AG04449 (cell line): ENCODE measurements around the gene NT5C3B.
"Not testable (repeated sequence)": the region's sequence is repeated elsewhere in the genome, so short reads cannot be mapped to it uniquely, and the experiment has no call there.

Experiments used
- CTCF ChIA-PET: fragments of 350-600 bp; formaldehyde crosslinking; extraction: SDS; loops from one replicate; lab custom pipeline; 2021; ENCODE audit warnings: antibody characterized with exemption; lab: Yijun Ruan, JAX
- POLR2A ChIA-PET: fragments of 400-600, 350-600 bp; formaldehyde crosslinking; extraction: SDS; loops from one replicate; lab custom pipeline; 2020; ENCODE audit warnings: antibody characterized with exemption, inconsistent platforms; lab: Yijun Ruan, JAX
- DNase-seq: peaks from one replicate; pipeline ENCODE4 v3.0.0-alpha.2; 2010; ENCODE audit warnings: low read depth, low spot score
- H3K4me3 ChIP-seq: 2 replicates; pipeline ENCODE4 v1.5.1; 2011; ENCODE audit warnings: low read depth, mild to moderate bottlenecking, control low read depth, low read length
- TF ChIP-seq, protein P1 (sequence below): IDR thresholded peaks from one replicate; pipeline ENCODE4 v1.5.1; 2011; ENCODE audit warnings: mild to moderate bottlenecking, moderate library complexity, low read length, control low read depth, inconsistent platforms; ENCODE audit not compliant: insufficient read depth; ENCODE audit errors: missing control alignments

The NT5C3B gene

DNA sequence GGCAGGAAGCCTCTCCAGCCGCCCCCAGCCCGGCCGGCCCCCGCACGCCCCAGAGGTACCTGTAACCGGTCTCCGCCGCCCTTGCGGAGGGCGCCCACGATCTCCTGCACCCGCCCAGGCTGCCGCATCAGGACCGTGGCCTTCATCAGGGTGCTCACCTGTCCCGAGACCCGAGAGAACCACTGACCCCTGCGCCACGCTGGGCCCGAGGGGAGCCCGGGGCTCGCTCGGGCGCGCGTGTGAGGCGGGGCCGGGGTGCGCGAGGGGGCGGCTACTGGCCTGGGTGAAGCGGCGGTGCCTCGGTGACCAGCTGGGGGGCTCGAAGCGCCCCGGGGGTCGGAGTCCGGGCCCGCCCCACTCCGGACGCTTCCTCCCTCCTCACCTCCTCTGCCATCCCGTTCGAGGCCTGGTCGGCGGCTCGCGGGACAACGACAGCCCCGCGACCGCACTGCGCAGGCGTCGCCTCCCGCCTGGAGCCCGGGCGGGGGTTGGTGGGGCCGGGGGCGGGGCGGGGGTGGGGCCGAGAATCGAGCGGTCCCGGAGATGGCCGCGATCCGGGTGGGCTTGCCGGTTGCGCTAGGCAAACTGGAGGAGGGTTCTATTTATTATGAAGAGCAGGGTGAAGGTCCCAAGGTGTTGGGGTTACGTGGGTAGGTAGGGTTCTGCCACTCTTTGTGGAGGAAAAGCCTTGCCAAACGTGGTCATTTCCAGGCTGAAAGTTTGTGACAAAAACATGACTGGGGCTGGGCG lies at the start of gene NT5C3B:
Gene NT5C3B, minus strand, starts transcription at position 433 of the 750 bp plus-strand sequence. Its CDS starts 39 bp downstream, at position 394.
- ChIA-PET CTCF (no interaction called here), POLR2A (interaction anchor here (0.6 to 1.3 kb wide), 2 partner anchors 29 kb away, joined by 3 to 6 read pairs; partner anchors contain the start of gene KLHL11)
- peak within 1 kb of the TSS; percentile 80 for H3K4me3 ChIP-seq
- TF ChIP-seq, protein P1, sequence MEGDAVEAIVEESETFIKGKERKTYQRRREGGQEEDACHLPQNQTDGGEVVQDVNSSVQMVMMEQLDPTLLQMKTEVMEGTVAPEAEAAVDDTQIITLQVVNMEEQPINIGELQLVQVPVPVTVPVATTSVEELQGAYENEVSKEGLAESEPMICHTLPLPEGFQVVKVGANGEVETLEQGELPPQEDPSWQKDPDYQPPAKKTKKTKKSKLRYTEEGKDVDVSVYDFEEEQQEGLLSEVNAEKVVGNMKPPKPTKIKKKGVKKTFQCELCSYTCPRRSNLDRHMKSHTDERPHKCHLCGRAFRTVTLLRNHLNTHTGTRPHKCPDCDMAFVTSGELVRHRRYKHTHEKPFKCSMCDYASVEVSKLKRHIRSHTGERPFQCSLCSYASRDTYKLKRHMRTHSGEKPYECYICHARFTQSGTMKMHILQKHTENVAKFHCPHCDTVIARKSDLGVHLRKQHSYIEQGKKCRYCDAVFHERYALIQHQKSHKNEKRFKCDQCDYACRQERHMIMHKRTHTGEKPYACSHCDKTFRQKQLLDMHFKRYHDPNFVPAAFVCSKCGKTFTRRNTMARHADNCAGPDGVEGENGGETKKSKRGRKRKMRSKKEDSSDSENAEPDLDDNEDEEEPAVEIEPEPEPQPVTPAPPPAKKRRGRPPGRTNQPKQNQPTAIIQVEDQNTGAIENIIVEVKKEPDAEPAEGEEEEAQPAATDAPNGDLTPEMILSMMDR: no peak
- no peak for DNase-seq

DNA sequence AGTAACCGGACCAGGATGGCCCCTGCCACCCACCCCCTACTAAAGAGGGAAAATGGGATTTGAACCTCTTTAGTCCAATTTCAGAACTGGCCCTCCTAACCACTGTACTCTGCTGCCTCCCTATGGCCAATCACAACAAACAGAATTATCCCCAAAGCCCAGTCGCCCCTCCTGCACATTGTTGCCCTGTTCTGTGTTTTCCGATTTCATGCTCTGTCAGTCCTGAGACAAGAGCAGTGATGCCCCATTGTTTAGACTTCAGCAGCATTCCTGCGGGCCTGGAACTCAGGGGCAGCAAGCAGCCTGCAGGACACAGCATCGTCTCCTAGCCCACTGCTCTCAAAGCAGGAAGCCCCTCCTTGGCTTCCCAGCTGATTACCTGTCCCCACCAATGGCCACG lies 49.7 kb upstream of the NT5C3B start:
- CTCF ChIA-PET: interaction anchor here (1.0 to 1.2 kb wide), 2 partner anchors 27 to 74 kb away, joined by 3 to 5 read pairs; no protein-coding TSS in a partner anchor
- TF ChIP-seq, protein P1: peak; percentile 9
- H3K4me3 ChIP-seq: no peak overlapping the region
- POLR2A ChIA-PET: no interaction called here
- no peak for DNase-seq

DNA sequence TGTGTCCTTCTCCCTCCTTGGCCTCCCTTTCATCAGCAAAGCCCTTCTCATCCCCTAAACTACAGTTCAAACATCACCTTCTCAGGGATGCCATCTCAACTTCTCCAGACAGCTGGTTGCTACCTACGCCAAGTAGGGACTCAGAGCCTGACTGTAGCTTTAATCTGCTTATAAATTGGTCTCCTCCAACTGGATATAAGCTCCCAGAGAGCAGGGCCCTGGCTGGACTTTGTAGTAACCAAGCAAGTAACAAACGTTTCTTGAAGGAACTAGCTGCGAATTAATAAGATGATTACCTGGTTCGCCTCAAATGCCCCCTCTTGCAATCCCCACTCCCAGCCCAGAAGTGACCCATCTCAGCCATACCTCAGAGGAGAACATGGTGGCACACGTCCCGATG lies 46.7 kb upstream of the NT5C3B start:
- H3K4me3 ChIP-seq: no peak overlapping the region
- no peak for DNase-seq
- TF ChIP-seq, protein P1: no peak
- ChIA-PET CTCF (no interaction called here), POLR2A (no interaction called here)

DNA sequence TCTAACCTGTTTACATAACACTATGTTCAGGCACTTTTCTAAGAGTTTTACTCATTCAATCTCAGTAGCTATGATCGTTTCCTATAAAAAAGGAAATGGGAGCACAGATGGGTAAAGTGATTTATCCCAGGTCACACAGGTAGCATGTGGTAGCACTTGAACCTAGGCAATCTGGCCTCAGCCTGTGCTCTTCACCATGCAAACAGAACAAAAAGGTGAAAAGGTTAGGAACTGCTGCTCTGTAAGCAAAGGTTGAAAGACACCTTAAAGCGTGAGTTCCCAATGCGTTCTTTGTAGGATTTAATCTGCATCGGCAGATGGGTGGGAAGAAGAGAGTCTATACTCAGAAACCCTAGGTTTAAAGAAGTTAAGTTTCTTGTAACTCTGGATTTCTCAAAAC lies 44.1 kb upstream of the NT5C3B start:
- ChIA-PET CTCF (no interaction called here), POLR2A (no interaction called here)
- no peak for DNase-seq
- TF ChIP-seq, protein P1: no peak
- no peak overlapping the region for H3K4me3 ChIP-seq

DNA sequence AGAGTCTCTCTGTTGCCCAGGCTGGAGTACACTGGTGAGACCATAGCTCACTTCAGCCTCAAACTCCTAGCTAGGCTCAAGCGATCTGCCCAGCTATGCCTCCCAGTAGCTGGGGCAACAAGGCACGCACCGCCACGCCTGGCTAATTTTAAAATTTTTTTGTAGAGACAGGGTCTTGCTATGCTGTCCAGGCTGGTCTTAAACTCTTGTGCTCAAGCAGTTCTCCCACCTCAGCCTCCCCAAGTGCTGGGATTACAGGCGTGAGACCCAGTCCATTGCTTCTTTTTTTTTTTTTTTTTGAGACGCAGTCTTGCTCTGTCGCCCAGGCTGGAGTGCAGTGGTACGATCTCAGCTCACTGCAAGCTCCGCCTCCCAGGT lies 38.2 kb upstream of the NT5C3B start:
- not testable (repeated sequence) for H3K4me3 ChIP-seq, DNase-seq
- POLR2A ChIA-PET: interaction anchor here (0.6 to 1.2 kb wide), 4 partner anchors 8 to 74 kb away, joined by 3 to 4 read pairs (median 3); partner anchors contain the start of gene KLHL11
- CTCF ChIA-PET: interaction anchor here (0.7 to 2.2 kb wide), 2 partner anchors 10 to 20 kb away, joined by 3 to 8 read pairs; partner anchors contain the start of gene KLHL11

DNA sequence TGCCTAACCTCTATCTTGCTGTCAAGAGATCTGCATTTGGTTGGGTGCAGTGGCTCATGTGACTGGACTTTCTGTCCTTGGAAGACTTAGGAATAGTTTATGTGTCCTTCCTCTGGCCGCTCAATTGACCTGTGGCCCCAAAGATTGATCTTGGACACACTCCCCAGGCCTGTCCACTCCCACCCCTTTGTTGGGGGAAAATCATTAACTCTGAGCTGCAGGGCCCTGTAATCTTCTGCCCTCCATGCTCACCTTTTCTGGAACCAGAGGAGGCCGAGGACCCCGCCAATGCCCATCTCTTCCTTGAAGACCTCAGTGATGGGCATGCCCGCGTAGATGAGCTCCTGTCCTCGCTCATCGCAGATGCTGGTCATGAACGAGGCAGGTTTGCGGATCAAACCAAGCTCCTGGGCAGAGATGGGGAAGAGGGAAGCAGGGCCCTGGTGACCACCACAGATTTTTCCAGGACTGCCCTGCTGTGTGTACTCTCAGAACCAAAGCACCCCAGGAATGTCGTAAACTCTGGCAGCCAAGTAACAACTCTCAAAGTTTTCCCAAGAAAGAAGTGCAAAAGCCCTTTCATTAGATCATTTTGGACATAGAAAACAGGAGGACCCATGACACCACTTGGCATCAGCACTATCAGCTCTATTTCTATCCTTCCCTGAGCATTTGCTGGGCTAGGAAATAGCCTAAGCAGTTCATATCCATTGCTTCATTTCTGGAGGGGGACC lies 37.7 kb upstream of the NT5C3B start:
- ChIA-PET CTCF (interaction anchor here (0.7 to 2.2 kb wide), 3 partner anchors 9 to 21 kb away, joined by 3 to 8 read pairs (median 3); partner anchors contain the start of gene KLHL11), POLR2A (interaction anchor here (0.6 to 1.2 kb wide), 3 partner anchors 9 to 73 kb away, joined by 3 to 4 read pairs (median 3); partner anchors contain the start of gene KLHL11)
- TF ChIP-seq, protein P1: no peak
- no peak overlapping the region for H3K4me3 ChIP-seq
- DNase-seq: no peak
